ENCODE measurements around the gene SPAG16.

GRCh38 chr2:214139630-214140284 is 855.5 kb downstream of the SPAG16 start:
- no peak for TF ChIP-seq CTCF (IDR thresholded peaks at IDR 0.05)
- no peak for TF ChIP-seq ZFX (IDR thresholded peaks at IDR 0.05; ENCODE audit: borderline replicate concordance)

All from 22Rv1 (cell line).